NCI-H526 treated with DMSO at 0.1 percent for 48 hours (cell line): ENCODE measurements around the gene GIGYF1.
"Not testable (repeated sequence)": the region's sequence is repeated elsewhere in the genome, so short reads cannot be mapped to it uniquely, and the experiment has no call there.

ENCODE experiments used
- DNase-seq: peaks from one replicate; lab custom pipeline; 2025; lab: John Stamatoyannopoulos, UW

Gene GIGYF1

GRCh38 chr7:100671353-100672327, 22.4 kb downstream of the GIGYF1 start:
- DNase-seq = no peak

- DNase-seq = no peak
These were observed 24.0 kb downstream of the GIGYF1 start for GRCh38 chr7:100670074-100670473.

- DNase-seq = not testable (repeated sequence)
These were observed 24.9 kb downstream of the GIGYF1 start for GRCh38 chr7:100669106-100669505.

GRCh38 chr7:100668069-100668449, 26.0 kb downstream of the GIGYF1 start:
- DNase-seq = no peak

- no peak for DNase-seq
These were observed 26.6 kb downstream of the GIGYF1 start for GRCh38 chr7:100667331-100668068.

GRCh38 chr7:100665168-100665726, 28.8 kb downstream of the GIGYF1 start:
- DNase-seq = no peak

- not testable (repeated sequence) for DNase-seq
These were observed 31.8 kb downstream of the GIGYF1 start for GRCh38 chr7:100662194-100662776.

GRCh38 chr7:100655908-100656674, 38.0 kb downstream of the GIGYF1 start, which contains the start of gene ACTL6B:
TSS of gene ACTL6B (minus strand) at chr7:100656448. CDS start at chr7:100656354, 94 bp downstream.
- DNase-seq = peak; percentile 81

- DNase-seq = no peak
These were observed 38.9 kb downstream of the GIGYF1 start for GRCh38 chr7:100654908-100655831.

- no peak for DNase-seq
These were observed 44.1 kb downstream of the GIGYF1 start for GRCh38 chr7:100649826-100650565.

- no peak for DNase-seq
These were observed 51.5 kb downstream of the GIGYF1 start for GRCh38 chr7:100642534-100642907.

GRCh38 chr7:100641860-100642533, 52.1 kb downstream of the GIGYF1 start:
- DNase-seq = no peak

- DNase-seq = no peak
These were observed 52.6 kb downstream of the GIGYF1 start, which contains the start of gene TFR2 for GRCh38 chr7:100641463-100641859. TSS of gene TFR2 (minus strand) at chr7:100641552. CDS start at chr7:100641509, 43 bp downstream.

- DNase-seq = no peak
These were observed 53.3 kb downstream of the GIGYF1 start for GRCh38 chr7:100640517-100641440.

- no peak for DNase-seq
These were observed 54.0 kb downstream of the GIGYF1 start for GRCh38 chr7:100639995-100640516.

GRCh38 chr7:100632951-100633717, 60.9 kb downstream of the GIGYF1 start:
- peak; percentile 19 for DNase-seq

GRCh38 chr7:100630066-100630465, 64.0 kb downstream of the GIGYF1 start:
- no peak for DNase-seq
